HG03095 (cell line): ENCODE results near the gene GABRG3.

ENCODE experiments used
- ATAC-seq: cut with Tn5 transposase; IDR thresholded peaks from one replicate; pipeline ENCODE4 v1.9.1; 2021; ENCODE audit warnings: moderate library complexity; ENCODE audit not compliant: unreplicated experiment

Gene GABRG3

GRCh38 chr15:27396521-27396920 is 425.5 kb downstream of the GABRG3 start:
- no peak for ATAC-seq

- no peak for ATAC-seq
Measured at GRCh38 chr15:27396996-27397395, 426.0 kb downstream of the GABRG3 start.

- no peak for ATAC-seq
Measured at GRCh38 chr15:27398631-27399161, 427.7 kb downstream of the GABRG3 start.

GRCh38 chr15:27399241-27399640 is 428.3 kb downstream of the GABRG3 start:
- no peak for ATAC-seq

GRCh38 chr15:27401471-27401870 is 430.5 kb downstream of the GABRG3 start:
- no peak for ATAC-seq

- ATAC-seq, result no peak
Measured at GRCh38 chr15:27408428-27408827, 437.4 kb downstream of the GABRG3 start.

- no peak for ATAC-seq
Measured at GRCh38 chr15:27410996-27411605, 440.1 kb downstream of the GABRG3 start.

GRCh38 chr15:27412415-27412814 is 441.4 kb downstream of the GABRG3 start:
- ATAC-seq, result no peak

- no peak for ATAC-seq
Measured at GRCh38 chr15:27414168-27414870, 443.3 kb downstream of the GABRG3 start.

GRCh38 chr15:27418726-27419125 is 447.7 kb downstream of the GABRG3 start:
- no peak for ATAC-seq

GRCh38 chr15:27422997-27423396 is 452.0 kb downstream of the GABRG3 start:
- no peak for ATAC-seq

GRCh38 chr15:27426805-27427204 is 455.8 kb downstream of the GABRG3 start:
- no peak for ATAC-seq

- no peak for ATAC-seq
Measured at GRCh38 chr15:27427276-27427675, 456.3 kb downstream of the GABRG3 start.

GRCh38 chr15:27428151-27428550 is 457.2 kb downstream of the GABRG3 start:
- no peak for ATAC-seq

GRCh38 chr15:27429577-27429976 is 458.6 kb downstream of the GABRG3 start:
- no peak for ATAC-seq

- no peak for ATAC-seq
Measured at GRCh38 chr15:27433604-27434003, 462.6 kb downstream of the GABRG3 start.

GRCh38 chr15:27438403-27439375 is 467.7 kb downstream of the GABRG3 start:
- no peak for ATAC-seq

- ATAC-seq, result no peak
Measured at GRCh38 chr15:27441120-27441519, 470.1 kb downstream of the GABRG3 start.

GRCh38 chr15:27448234-27448633 is 477.3 kb downstream of the GABRG3 start:
- ATAC-seq, result no peak

- no peak for ATAC-seq
Measured at GRCh38 chr15:27448986-27449385, 478.0 kb downstream of the GABRG3 start.

GRCh38 chr15:27449941-27450340 is 479.0 kb downstream of the GABRG3 start:
- no peak for ATAC-seq
